Small intestine (tissue), 7 donors: Measurements from ENCODE around the gene CALM1. TPM values are rescaled to one million over a fixed set of nuclear protein-coding genes. Genes with fewer than 3 reads are reported as not detected.

Source experiments
- DNase-seq, 2 donors: peaks; one replicate each; pipeline versions ENCODE4 v3.0.0 to v3.0.0-alpha.2; 2013
- FAIRE-seq: peaks from 2 replicates; lab custom pipeline; 2012; peaks lifted over from hg19 to GRCh38; lab: Jason Lieb, UNC
- H3K27ac ChIP-seq, 3 donors: one replicate each; pipeline ENCODE4 v1.5.1; 2013; ENCODE audit warnings: low read length in 2 of 3, mild to moderate bottlenecking in 2 of 3, control low read depth in 1 of 3, inconsistent platforms in 1 of 3, low read depth in 1 of 3, moderate library complexity in 1 of 3
- H3K27me3 ChIP-seq, 3 donors: one replicate each; pipeline ENCODE4 v1.6.1; 2013; ENCODE audit warnings: low read length in 3 of 3, inconsistent platforms in 1 of 3; ENCODE audit not compliant: control insufficient read depth in 3 of 3, insufficient read depth in 3 of 3
- H3K36me3 ChIP-seq, 3 donors: one replicate each; pipeline ENCODE4 v1.6.1; 2013; ENCODE audit warnings: low read length in 3 of 3, inconsistent platforms in 1 of 3, low read depth in 1 of 3, mild to moderate bottlenecking in 1 of 3, moderate library complexity in 1 of 3; ENCODE audit not compliant: control insufficient read depth in 3 of 3, insufficient read depth in 2 of 3
- H3K4me1 ChIP-seq, 3 donors: one replicate each; pipeline ENCODE4 v1.6.1; 2013; ENCODE audit warnings: low read length in 2 of 3, inconsistent platforms in 1 of 3, low read depth in 1 of 3, mild to moderate bottlenecking in 1 of 3, moderate library complexity in 1 of 3; ENCODE audit not compliant: control insufficient read depth in 3 of 3, insufficient read depth in 2 of 3
- H3K4me3 ChIP-seq, 3 donors: one replicate each; pipeline ENCODE4 v1.5.1; 2013; ENCODE audit warnings: low read length in 3 of 3, control low read depth in 1 of 3, inconsistent platforms in 1 of 3, low read depth in 1 of 3, mild to moderate bottlenecking in 1 of 3, moderate library complexity in 1 of 3
- H3K9me3 ChIP-seq, 2 donors: one replicate each; pipeline ENCODE4 v1.6.1; 2013; ENCODE audit warnings: low read depth in 1 of 2, low read length in 1 of 2; ENCODE audit not compliant: control insufficient read depth in 2 of 2, insufficient read depth in 1 of 2
- WGBS, 3 donors: extraction: QIAGEN DNeasy Blood & Tissue Kit; methylation state at CpG; one replicate each; pipeline ENCODE4 v1.1.7; 2013; 5-methylcytosine and 5-hydroxymethylcytosine counted together
- polyA plus RNA-seq, 4 donors: library from polyadenylated mRNA; stranded (reverse) in 3 of 4; unstranded in 1 of 4; fragments of 200-250 nt in 3 of 4; fragments of 120-200 nt in 1 of 4; gene quantifications; one replicate each; pipeline versions ENCODE4 v1.2.1 to v1.2.3, GENCODE V29; 2013
- donor health status: healthy with polysubstance abuse.
- donor health status: control.
- donor health status: control.
- donor health status: Bipolar disorder and iron deficiency.
- donor health status: healthy.

CALM1 gene
- polyA plus RNA-seq, 4 donors = 596 to 1,791 (median 921) TPM

DNA sequence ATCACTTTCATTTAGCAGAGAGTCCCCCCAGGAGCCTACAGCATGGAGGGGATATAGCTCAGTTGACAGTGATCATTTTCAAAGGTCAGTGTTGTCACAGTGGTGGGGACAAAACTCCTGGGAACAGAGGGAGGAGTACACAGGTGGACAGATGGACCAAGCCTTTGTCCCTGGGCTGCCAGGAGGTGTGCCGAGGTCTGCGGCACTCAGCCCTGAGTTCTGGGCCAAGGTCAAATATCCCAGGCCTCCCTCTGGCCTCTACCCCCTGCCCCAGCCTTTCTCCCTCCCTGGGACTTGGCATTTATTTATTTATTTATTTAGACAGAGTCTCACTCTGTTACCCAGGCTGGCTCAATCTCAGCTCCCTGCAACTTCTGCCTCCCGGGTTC is 24.8 kb downstream of the CALM1 start:
- Histone ChIP-seq H3K36me3 (no peaks in the 10 kb centered on the region), H3K4me3 (no peak overlapping the region), H3K9me3 (peaks cover 0 to 3% of the 10 kb centered on the region in 2 donors), H3K27ac (no peak overlapping the region), H3K27me3 (no peaks in the 10 kb centered on the region), H3K4me1 (no peaks in the 10 kb centered on the region)
- FAIRE-seq (no peak), DNase-seq (no peak)
- 88 to 94% (median 93%) methylated on average over 3 of the region's 3 CpGs for WGBS, 3 donors

GRCh38 chr14:90423166-90423565 is 26.3 kb downstream of the CALM1 start:
- no peaks in the 10 kb centered on the region for H3K36me3 ChIP-seq
- FAIRE-seq (no peak), DNase-seq (no peak)
- no peaks in the 10 kb centered on the region for H3K4me1 ChIP-seq
- H3K4me3 ChIP-seq = no peak overlapping the region
- peaks cover 0 to 3% of the 10 kb centered on the region in 2 donors for H3K9me3 ChIP-seq
- no peaks in the 10 kb centered on the region for H3K27me3 ChIP-seq
- no peak overlapping the region for H3K27ac ChIP-seq
- 90 to 94% (median 90%) methylated on average over 13 of the region's 13 CpGs for WGBS, 3 donors

- DNase-seq = no peak
- WGBS, 3 donors = 90 to 93% (median 91%) methylated on average over 6 of the region's 6 CpGs
- no peak for FAIRE-seq
Observed at GRCh38 chr14:90424075-90424474, 27.2 kb downstream of the CALM1 start.

DNA sequence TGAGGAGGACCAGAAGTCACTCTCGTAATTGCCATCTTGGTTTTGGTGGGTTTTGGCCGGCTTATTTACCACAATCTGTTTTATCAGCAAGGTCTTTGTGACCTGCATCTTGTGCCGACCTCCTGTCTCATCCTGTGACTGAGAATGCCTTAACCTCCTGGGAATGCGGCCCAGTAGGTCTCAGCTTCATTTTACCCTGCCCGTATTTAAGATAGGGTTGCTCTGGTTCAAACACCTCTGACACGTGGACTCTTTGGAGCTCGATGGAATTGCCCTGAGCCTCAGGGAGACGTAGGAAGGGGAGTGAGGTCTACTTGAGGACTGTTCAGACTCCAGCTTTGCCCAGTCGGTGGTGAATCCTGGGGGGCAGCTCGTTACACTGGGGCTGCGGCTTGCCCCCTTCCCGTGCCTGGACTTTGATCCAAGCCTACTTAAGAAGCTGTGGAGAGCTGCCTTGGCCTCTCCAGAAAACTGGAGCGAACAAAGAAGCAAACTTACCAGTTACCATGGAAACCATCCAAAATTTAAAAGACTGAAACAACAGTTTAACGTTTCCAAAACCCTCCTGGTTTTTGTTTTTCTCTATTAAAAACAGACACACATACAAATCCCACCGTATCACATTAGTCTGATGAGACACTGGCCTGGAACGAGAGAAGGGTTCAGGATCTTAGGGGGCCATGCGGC is 28.0 kb downstream of the CALM1 start:
- DNase-seq (no peak), FAIRE-seq (no peak)
- H3K27me3 ChIP-seq = no peaks in the 10 kb centered on the region
- H3K9me3 ChIP-seq = no peaks in the 10 kb centered on the region
- H3K4me3 ChIP-seq = no peak overlapping the region
- no peaks in the 10 kb centered on the region for H3K36me3 ChIP-seq
- H3K4me1 ChIP-seq = no peaks in the 10 kb centered on the region
- WGBS, 3 donors = 79 to 83% (median 79%) methylated on average over 17 of the region's 17 CpGs
- no peak overlapping the region for H3K27ac ChIP-seq

More at GRCh38 chr14:90424075-90424474, 27.2 kb downstream of the CALM1 start:
- H3K36me3 ChIP-seq = no peaks in the 10 kb centered on the region
- H3K4me1 ChIP-seq = no peaks in the 10 kb centered on the region
- no peaks in the 10 kb centered on the region for H3K9me3 ChIP-seq
- no peak overlapping the region for H3K4me3 ChIP-seq
- H3K27me3 ChIP-seq = no peaks in the 10 kb centered on the region
- H3K27ac ChIP-seq = no peak overlapping the region

GRCh38 chr14:90425373-90425879 is 28.6 kb downstream of the CALM1 start:
- Histone ChIP-seq H3K27me3 (no peaks in the 10 kb centered on the region), H3K4me1 (no peaks in the 10 kb centered on the region), H3K27ac (no peak overlapping the region), H3K9me3 (no peaks in the 10 kb centered on the region), H3K4me3 (no peak overlapping the region), H3K36me3 (no peaks in the 10 kb centered on the region)
- no peak for DNase-seq
- 84 to 89% (median 87%) methylated on average over 9 of the region's 9 CpGs for WGBS, 3 donors
- FAIRE-seq = no peak

DNA sequence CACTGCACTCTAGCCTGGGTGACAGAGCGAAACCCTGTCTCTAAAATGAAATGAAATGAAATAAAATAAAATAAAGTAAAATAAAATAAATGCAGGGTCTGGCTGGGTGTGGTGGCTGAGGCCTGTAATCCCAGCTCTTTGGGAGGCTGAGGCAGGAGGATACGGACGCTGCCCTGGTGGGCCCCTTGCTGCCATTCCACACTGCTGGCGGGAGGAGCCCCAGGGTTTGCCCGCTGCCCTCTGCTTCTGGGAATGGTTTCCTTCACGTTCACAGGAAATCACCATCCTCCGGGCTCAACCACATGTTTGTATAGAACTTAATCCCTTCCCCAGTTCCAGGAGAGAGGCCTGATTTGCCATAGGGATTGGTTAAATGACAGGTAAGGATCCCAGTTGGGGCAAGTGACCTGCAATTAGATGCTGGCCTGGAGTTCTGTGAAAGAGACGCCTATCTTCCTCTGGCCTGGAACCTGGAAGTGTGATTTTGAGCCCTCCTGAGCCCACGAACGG is 29.3 kb downstream of the CALM1 start:
- no peak for FAIRE-seq
- Histone ChIP-seq H3K27ac (no peak overlapping the region), H3K9me3 (no peaks in the 10 kb centered on the region), H3K27me3 (no peaks in the 10 kb centered on the region), H3K4me3 (no peak overlapping the region), H3K36me3 (no peaks in the 10 kb centered on the region), H3K4me1 (no peaks in the 10 kb centered on the region)
- 79 to 86% (median 83%) methylated on average over 10 of the region's 10 CpGs for WGBS, 3 donors
- DNase-seq = no peak

GRCh38 chr14:90426663-90427062 is 29.8 kb downstream of the CALM1 start:
- Histone ChIP-seq H3K4me3 (no peak overlapping the region), H3K27me3 (no peaks in the 10 kb centered on the region), H3K4me1 (no peaks in the 10 kb centered on the region), H3K9me3 (no peaks in the 10 kb centered on the region), H3K36me3 (no peaks in the 10 kb centered on the region), H3K27ac (no peak overlapping the region)
- FAIRE-seq (no peak), DNase-seq (peak in 1 of 2 donors; percentile 49)
- 27 to 43% (median 31%) methylated on average over 10 of the region's 10 CpGs for WGBS, 3 donors

- DNase-seq (no peak), FAIRE-seq (no peak)
- Histone ChIP-seq H3K36me3 (no peaks in the 10 kb centered on the region), H3K4me1 (no peaks in the 10 kb centered on the region), H3K27ac (no peak overlapping the region), H3K4me3 (no peak overlapping the region), H3K9me3 (no peaks in the 10 kb centered on the region), H3K27me3 (no peaks in the 10 kb centered on the region)
- 60 to 91% (median 80%) methylated on average over 12 of the region's 12 CpGs for WGBS, 3 donors
Observed at GRCh38 chr14:90427848-90428426, 31.1 kb downstream of the CALM1 start.
